ENCODE results near the gene EME1. TPM values are rescaled to one million over a fixed set of nuclear protein-coding genes. Genes with fewer than 3 reads are reported as not detected.
A peak's percentile ranks its signal among the peaks of the same experiment; 100 is the strongest.

The EME1 gene
- total RNA-seq, 1 donor from 2014 or later: 2.8 TPM

- Mint-ChIP-seq H3K36me3 (ENCODE audit: unreplicated experiment) (peaks cover 3% of the 10 kb centered on the region), H3K27me3 (ENCODE audit: unreplicated experiment) (no peaks in the 10 kb centered on the region), H3K9me3 (ENCODE audit: unreplicated experiment) (no peaks in the 10 kb centered on the region), H3K4me1 (ENCODE audit: unreplicated experiment) (peaks cover 13% of the 10 kb centered on the region), H3K4me3 (ENCODE audit: unreplicated experiment) (no peak overlapping the region), H3K27ac (ENCODE audit: unreplicated experiment) (peak overlapping the region; percentile 64)
- DNase-seq (ENCODE audit: extremely low spot score, unreplicated experiment): no peak
- TF ChIP-seq CTCF (IDR thresholded peaks at IDR 0.05): peak; percentile 77
These were observed 11.2 kb upstream of the EME1 start for GRCh38 chr17:50361561-50362480.

- Mint-ChIP-seq H3K4me3 (ENCODE audit: unreplicated experiment) (no peak overlapping the region), H3K36me3 (ENCODE audit: unreplicated experiment) (peaks cover 4% of the 10 kb centered on the region), H3K9me3 (ENCODE audit: unreplicated experiment) (no peaks in the 10 kb centered on the region), H3K4me1 (ENCODE audit: unreplicated experiment) (peaks cover 13% of the 10 kb centered on the region), H3K27ac (ENCODE audit: unreplicated experiment) (no peak overlapping the region), H3K27me3 (ENCODE audit: unreplicated experiment) (no peaks in the 10 kb centered on the region)
- TF ChIP-seq CTCF (IDR thresholded peaks at IDR 0.05): no peak
- no peak for DNase-seq (ENCODE audit: extremely low spot score, unreplicated experiment)
These were observed 10.4 kb upstream of the EME1 start for GRCh38 chr17:50362661-50363060.

- no peak for TF ChIP-seq CTCF (IDR thresholded peaks at IDR 0.05)
- H3K9me3 Mint-ChIP-seq (ENCODE audit: unreplicated experiment): no peaks in the 10 kb centered on the region
- no peak overlapping the region for H3K4me3 Mint-ChIP-seq (ENCODE audit: unreplicated experiment)
- H3K27ac Mint-ChIP-seq (ENCODE audit: unreplicated experiment): no peak overlapping the region
- no peaks in the 10 kb centered on the region for H3K27me3 Mint-ChIP-seq (ENCODE audit: unreplicated experiment)
- peaks cover 9% of the 10 kb centered on the region for H3K36me3 Mint-ChIP-seq (ENCODE audit: unreplicated experiment)
- no peak for DNase-seq (ENCODE audit: extremely low spot score, unreplicated experiment)
- peaks cover 13% of the 10 kb centered on the region for H3K4me1 Mint-ChIP-seq (ENCODE audit: unreplicated experiment)
These were observed 9.6 kb upstream of the EME1 start for GRCh38 chr17:50363217-50364060.

- Mint-ChIP-seq H3K27ac (ENCODE audit: unreplicated experiment) (no peak overlapping the region), H3K27me3 (ENCODE audit: unreplicated experiment) (no peaks in the 10 kb centered on the region), H3K9me3 (ENCODE audit: unreplicated experiment) (no peaks in the 10 kb centered on the region), H3K4me1 (ENCODE audit: unreplicated experiment) (peaks cover 13% of the 10 kb centered on the region), H3K36me3 (ENCODE audit: unreplicated experiment) (peaks cover 14% of the 10 kb centered on the region), H3K4me3 (ENCODE audit: unreplicated experiment) (no peak overlapping the region)
- no peak for TF ChIP-seq CTCF (IDR thresholded peaks at IDR 0.05)
- no peak for DNase-seq (ENCODE audit: extremely low spot score, unreplicated experiment)
These were observed 9.0 kb upstream of the EME1 start for GRCh38 chr17:50364061-50364458.

GRCh38 chr17:50364715-50365114, 8.3 kb upstream of the EME1 start:
- Mint-ChIP-seq H3K36me3 (ENCODE audit: unreplicated experiment) (peaks cover 18% of the 10 kb centered on the region), H3K4me3 (ENCODE audit: unreplicated experiment) (no peak overlapping the region), H3K9me3 (ENCODE audit: unreplicated experiment) (no peaks in the 10 kb centered on the region), H3K27ac (ENCODE audit: unreplicated experiment) (no peak overlapping the region), H3K27me3 (ENCODE audit: unreplicated experiment) (no peaks in the 10 kb centered on the region), H3K4me1 (ENCODE audit: unreplicated experiment) (peaks cover 13% of the 10 kb centered on the region)
- no peak for TF ChIP-seq CTCF (IDR thresholded peaks at IDR 0.05)
- DNase-seq (ENCODE audit: extremely low spot score, unreplicated experiment): no peak
